Left renal pelvis (tissue), 4 donors: ENCODE measurements around the gene RAD52. TPM values are rescaled to one million over a fixed set of nuclear protein-coding genes. Genes with fewer than 3 reads are reported as not detected.

Experiments used
- DNase-seq, 4 donors: peaks; one replicate each; pipeline ENCODE4 v3.0.0-alpha.2; 2013; ENCODE audit warnings: low read depth in 4 of 4, low spot score in 3 of 4
- polyA plus RNA-seq, 4 donors: library from polyadenylated mRNA; unstranded; fragments of 120-200 nt; gene quantifications; one replicate each; pipeline ENCODE4 v1.2.1, GENCODE V29; 2013; ENCODE audit not compliant: insufficient read length in 4 of 4

RAD52 gene
- polyA plus RNA-seq, 4 donors = 19.2 to 46.3 (median 24.0) TPM

DNA sequence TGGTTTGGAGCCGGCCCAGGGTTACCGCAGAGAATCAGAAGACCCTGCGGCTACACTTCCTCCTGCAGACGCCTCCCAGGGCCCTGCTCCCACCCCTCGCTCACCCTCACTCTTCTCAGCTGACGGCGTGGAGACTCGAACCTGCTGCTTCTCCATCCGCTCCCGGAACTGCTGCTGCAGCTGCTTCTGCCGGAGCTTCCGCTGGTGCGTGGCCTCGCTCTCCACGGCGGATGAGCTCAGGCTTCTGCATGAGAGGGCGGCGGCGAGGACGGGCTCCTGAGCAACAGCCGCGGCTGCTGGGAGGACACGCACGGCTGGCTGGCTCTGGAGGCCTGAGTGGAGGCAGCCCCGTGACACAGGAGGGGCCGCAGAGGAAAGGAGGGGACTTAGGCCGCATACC lies 33.3 kb downstream of the RAD52 start:
- peak; percentile 16 to 50 (median 46) for DNase-seq

DNA sequence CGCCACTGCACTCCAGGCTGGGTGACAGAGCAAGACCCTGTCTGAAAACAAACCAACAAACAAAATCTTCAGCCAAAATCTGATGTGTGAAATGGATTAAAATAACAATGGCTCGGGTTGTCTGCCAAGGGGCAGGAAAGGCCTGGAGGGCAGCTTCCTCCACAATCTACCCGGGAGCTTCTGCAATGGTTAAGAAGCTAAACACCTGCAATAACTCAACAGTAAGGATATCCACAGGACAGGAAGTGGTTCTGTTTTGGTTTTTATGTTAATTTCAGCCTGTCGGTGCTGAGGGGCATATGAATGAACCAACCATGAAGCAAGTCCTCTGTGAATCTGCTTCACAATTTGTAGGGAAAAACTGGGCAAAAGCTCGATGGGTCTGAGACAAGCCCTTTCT lies 34.4 kb downstream of the RAD52 start:
- no peak for DNase-seq

DNA sequence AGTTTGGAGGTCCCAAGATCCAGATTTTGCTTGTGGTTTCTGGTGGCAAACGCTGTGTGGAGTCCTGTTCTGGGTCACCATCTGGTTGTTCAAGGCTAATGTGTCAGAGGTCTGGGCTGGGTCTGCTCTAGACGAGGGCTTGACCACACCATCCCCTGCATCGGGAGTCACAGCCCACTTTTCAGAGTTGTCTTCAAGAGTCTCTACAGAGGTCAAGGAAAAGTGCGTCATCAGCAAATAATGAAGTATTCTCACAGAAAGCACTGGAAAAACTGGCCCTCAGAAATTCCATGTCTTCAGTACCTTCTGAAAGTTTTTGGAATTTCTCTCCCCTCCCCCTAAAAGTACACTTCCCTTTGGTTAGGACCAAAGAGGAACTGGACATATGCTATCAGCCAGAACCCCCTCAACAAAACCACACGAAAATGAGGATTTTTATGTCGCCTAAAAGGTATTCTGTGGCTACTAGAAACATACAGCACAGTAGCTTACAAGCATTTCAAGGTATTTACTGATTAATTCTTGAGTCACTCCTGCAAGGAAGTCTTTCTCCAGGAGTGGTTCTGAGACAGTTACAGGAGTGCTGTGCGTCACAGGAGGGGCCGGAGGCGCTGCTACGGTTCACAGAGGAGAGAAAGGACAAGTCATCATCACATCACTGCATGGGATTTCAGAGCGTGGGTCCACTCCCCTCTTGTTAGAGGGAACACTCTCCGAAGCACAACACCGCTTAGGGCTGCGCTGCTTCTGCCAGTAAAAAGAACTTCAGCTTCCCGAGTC lies 35.4 kb downstream of the RAD52 start:
- DNase-seq = no peak

DNA sequence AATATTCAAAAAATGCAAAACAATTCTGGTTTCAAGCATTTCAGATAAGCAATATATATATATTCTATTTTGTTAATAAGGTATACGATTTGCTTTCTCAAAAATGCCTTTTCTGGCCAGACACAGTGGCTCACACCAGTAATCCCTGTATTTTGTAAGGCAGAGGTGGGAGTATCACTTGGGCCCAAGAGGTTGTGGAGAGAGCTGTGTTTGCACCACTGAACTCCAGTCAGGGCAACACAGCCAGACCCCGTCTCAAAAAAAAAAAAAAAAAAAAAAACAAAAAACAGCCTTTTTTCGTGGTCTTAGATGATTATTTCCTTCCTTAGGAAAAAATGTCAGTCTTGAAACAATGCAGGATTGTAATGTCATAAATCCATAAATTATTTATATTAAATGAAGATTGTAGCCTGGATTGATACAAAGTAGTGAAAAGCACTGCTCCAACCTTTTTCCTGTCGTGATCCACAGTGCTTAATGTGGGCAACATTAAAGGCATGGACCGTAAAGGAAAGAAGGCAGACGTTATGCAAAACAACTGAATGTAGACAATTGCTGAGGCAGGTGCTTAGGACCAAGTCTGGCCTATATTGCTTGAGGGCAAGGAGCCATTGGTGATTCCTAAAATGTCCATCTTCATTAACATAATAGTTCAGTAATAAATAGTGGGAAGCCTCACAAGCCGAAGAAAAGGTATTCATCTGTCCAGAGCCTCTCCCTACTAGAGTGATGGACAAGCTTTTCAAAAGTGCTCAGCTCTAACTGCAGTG lies 36.8 kb downstream of the RAD52 start:
- DNase-seq = no peak

DNA sequence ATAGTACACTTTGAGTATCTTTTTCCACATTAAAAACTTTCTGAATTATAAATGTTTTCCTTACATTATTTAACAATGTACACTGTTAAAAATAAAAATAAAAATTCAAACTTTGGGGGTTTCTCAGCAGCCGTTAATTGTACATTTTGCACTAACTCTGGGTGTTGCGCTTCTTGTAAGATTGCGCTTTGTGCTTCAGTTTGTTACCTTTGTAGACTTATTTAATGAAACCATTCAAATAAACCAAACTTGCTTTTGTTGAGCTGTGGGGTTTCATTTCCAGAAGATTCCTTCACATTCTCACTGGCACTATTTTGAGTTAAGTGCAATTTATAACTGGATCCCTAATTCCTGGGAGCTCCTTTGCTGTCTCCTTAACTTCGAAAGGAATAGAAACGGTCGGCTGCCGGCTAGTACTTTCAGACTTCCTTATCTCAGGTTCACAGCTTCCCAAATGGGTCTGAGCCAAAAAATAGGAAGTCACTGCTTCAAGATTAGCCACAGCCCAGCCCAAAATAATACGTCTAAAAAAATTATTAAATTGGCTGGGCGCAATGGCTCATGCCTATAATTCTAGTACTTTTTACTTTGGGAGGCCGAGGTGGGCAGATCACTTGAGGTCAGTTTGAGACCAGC lies 38.2 kb downstream of the RAD52 start:
- no peak for DNase-seq

DNA sequence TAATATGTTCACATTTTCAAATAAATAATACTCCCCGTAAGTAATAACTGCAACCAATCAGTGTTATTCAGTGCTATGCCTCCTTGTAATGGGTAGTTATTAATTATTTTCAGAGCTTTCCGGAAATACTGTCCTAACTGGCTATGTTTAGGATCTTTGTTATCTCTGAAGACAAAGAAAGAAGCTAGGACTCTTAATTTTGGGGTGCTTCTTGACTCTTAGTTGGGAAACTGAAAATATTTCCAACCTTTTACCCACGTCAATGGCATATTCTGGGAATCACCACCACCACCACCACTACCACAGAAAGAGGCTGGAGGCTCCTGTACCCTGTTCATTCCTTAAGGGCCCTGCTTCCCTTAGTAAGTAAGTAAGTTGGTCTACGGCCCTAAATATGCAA lies 39.1 kb downstream of the RAD52 start:
- no peak for DNase-seq

DNA sequence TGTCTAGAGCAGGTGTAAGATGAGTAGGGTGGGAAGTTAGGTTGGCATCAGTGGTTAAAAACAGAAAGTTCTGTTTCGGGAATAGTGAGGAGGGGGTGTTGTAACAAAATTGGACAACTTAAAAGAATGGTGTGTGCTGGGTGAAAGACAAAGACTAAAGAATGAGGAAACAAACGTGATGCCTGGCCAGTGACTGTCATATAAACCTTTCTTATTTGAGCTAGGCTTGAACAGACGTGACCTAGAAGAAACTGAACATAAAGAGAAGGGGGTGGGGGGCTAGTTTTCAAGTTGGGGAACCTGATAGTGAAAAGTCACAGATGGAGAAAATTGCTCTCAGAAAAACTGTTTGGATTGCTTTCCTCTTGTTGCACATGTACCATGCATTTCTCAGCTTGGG lies 39.6 kb downstream of the RAD52 start:
- no peak for DNase-seq

DNA sequence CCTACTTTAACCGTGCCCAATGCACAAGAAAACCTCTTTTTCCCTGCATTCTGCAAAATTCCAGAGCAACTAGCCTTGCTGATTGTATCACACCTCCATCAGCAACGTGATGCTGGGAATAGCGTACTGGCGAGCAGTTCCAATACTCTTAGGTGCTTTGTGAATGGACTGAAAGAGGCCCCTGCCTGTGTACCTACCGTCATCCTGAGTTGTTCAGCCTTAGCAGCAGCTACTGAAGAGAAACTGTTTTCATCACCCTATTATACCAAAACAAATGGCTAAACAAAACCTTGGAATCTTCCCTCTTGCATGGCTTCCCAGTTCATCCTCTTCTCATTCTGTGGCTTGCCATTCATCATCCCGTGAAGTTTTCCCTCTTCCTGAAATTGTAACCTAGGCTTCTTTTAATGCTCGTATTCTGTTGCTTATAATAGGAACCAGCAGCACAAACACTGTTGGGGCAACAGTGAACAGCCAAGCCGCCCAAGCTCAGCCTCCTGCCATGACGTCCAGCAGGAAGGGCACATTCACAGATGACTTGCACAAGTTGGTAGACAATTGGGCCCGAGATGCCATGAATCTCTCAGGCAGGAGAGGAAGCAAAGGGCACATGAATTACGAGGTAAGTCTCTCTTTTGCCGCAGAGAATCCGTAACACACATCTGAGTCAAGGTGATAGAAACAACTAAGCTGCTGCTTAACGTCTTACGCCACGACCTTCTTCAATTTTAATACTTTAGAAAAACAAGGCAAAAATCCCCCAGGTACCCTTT lies 41.9 kb downstream of the RAD52 start:
- DNase-seq = no peak

DNA sequence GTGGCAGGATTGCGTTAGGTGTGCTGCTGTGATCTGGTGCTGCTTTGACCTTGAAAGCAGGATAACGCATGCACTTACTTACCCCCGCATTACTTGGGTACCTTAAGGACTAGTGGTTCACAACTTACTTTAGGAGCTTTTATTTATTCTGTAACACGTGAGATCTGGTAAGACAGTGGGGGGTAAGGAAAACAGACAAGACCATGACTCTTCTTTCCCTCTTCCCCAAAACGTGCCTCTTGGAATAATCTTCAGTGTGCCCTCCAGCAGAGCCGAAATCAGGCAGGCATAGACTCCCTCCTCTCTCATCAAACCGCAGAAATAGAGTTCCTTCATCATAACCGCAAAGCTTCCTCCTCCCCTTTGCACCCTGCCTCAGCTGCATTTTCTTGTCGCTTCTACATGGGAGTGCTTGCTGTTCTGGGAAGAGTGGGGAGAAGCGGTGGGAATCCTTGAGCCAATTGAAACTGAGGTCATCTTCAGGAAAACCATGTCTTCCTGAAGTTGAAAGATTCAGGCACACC lies 43.4 kb downstream of the RAD52 start:
- no peak for DNase-seq

DNA sequence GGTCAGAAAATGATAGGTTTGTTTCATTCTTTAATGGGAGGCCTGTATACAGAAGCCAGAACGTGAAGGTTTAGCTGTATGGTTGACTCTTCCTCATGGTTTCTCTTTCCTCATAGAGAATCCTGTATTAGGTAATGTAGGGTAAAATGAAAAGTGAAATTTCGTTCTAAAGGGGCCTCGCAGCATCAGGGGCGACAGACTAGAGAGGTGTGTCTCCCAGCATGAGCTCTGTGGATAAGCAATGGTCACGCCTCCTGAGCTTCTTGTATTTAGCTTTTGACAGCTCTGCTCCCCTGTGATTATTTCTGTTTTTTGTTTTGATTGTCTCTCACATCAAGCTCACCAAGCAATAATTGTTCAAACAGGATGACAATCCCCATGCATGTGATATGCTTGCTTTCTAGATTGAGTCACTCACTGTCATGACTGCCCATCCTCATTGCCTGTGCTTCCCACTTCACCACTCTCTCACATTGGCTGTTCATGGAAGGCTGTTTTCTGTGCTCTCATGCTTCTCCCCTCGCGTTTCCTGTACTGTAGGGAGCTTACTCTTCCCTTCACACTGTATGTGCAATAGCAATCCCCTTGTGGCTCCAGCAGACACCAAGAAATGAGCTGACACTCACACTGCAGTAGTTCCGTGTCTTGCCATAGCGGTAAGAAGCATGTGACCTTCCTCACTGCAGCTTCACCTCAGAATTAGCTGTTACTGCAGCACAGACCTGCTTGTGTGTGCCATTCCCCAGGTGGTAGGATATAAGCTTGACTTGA lies 44.0 kb downstream of the RAD52 start:
- DNase-seq = no peak

DNA sequence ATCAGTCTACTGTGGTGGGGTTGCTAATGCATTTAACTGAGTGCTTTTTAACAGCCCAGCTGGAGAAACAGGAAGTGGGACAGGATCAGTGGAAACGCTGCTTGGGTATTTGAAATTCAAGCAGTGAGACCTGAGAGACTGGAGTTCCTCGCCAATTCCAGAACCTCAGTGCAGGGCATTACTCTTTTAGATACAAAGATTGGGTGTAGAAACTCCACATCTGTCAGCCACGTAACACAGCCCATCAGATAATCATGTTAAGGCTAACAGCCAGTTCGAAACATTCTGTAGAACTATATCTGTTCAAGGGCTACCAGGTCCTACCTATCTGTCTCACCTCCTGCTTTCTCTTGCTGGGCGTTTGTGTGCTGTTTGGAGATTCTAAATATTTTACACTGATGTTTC lies 45.5 kb downstream of the RAD52 start:
- DNase-seq = no peak

DNA sequence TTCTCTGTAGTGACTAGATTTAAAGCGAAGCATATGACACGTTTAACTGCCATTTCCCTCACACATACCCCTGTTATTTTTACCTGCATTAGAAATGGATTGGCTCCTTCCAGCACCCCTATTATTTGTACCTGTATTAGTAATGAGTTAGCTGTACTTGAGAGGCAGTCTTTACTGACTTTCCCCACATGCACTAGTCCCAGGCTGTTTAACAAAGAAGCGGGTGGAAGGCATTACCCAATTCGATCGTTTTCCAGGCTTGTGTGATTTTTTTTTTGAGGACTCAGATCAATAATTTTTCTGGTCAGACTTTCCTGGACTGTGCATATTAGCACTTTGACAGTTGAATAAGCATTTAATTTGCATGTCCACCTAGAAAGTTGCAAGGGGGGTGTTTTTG lies 46.4 kb downstream of the RAD52 start:
- DNase-seq = no peak

DNA sequence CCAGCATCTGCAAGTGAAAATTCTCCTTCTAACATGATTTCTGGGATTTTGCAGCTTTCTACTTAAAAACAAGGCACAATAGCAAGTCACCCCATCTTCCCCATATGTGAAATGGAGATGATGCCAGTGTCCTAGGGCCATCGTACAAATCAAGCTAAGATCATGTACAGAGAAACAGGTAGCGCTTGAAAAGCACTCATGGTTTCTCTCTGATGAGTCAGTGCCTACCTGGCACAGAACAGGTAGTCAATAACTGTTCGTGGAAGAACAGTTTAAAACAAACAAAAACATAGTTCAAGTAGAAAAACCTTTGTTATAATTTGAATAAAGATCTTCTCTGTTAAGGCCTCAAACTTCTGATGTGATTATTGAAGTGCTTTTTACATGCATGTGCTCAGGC lies 46.9 kb downstream of the RAD52 start:
- no peak for DNase-seq

DNA sequence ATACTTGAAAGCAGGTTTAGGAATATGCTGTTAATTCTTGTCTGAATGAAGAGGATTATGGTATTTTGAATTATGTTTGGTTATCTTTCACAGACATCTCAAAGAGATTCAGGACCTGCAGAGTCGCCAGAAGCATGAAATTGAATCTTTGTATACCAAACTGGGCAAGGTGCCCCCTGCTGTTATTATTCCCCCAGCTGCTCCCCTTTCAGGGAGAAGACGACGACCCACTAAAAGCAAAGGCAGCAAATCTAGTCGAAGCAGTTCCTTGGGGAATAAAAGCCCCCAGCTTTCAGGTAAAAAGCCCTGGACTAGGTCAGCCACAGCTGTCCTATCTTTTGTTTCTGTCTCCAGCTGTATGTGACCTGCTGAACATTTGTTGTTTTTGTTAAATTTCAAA lies 52.1 kb downstream of the RAD52 start:
- DNase-seq = no peak

DNA sequence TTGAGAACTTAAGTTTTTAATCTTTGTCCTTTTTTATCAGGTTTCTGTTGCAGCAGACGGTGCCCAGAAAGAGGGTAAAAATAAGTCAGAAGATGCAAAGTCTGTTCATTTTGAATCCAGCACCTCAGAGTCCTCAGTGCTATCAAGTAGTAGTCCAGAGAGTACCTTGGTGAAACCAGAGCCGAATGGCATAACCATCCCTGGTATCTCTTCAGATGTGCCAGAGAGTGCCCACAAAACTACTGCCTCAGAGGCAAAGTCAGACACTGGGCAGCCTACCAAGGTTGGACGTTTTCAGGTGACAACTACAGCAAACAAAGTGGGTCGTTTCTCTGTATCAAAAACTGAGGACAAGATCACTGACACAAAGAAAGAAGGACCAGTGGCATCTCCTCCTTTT lies 53.5 kb downstream of the RAD52 start:
- no peak for DNase-seq

DNA sequence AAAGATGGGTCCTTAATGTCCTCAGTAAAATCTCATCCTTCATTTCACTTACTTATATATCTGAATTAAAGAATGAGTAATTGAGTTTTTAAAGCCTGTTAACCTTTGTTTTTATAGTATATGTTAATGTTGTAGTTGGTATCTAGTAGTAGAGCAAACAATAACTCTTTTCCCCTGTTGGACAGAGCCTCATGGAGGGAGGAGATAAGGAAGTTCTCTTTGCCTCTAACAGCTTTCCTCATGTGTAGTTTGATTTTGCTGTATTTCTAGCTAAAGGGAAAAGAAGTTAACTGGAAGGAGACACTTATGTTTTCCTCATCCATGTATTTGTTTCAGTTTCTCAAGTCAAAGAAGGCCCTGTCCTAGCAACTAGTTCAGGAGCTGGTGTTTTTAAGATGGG lies 55.3 kb downstream of the RAD52 start:
- no peak for DNase-seq

DNA sequence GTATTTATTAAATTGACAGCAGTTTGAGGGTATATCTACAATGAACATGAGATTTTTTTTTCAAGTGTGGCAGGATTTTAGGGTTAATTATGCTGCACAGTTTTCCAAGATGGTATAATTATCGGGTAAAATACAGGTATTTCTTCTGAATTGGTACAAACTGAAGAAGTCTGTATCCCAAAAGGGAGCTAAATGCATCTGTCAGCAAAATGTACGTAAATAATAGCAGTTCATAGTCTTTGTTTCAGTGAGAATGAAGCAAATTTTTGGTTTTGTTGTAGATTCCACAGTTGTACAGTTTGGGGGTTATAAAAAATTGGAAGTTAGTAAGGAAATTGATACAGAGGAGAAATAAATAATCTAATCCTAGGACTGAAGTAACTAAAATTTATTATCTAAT lies 63.3 kb downstream of the RAD52 start:
- no peak for DNase-seq

DNA sequence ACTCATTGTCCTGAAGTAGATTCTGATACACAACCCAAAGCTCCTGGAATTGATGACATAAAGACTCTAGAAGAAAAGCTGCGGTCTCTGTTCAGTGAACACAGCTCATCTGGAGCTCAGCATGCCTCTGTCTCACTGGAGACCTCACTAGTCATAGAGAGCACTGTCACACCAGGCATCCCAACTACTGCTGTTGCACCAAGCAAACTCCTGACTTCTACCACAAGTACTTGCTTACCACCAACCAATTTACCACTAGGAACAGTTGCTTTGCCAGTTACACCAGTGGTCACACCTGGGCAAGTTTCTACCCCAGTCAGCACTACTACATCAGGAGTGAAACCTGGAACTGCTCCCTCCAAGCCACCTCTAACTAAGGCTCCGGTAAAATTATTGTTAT lies 63.8 kb downstream of the RAD52 start:
- DNase-seq = no peak

DNA sequence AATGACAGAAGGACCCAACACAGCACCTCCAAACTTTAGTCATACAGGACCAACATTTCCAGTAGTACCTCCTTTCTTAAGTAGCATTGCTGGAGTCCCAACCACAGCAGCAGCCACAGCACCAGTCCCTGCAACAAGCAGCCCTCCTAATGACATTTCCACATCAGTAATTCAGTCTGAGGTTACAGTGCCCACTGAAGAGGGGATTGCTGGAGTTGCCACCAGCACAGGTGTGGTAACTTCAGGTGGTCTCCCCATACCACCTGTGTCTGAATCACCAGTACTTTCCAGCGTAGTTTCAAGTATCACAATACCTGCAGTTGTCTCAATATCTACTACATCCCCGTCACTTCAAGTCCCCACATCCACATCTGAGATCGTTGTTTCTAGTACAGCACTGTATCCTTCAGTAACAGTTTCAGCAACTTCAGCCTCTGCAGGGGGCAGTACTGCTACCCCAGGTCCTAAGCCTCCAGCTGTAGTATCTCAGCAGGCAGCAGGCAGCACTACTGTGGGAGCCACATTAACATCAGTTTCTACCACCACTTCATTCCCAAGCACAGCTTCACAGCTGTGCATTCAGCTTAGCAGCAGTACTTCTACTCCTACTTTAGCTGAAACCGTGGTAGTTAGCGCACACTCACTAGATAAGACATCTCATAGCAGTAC lies 64.6 kb downstream of the RAD52 start:
- DNase-seq = no peak

DNA sequence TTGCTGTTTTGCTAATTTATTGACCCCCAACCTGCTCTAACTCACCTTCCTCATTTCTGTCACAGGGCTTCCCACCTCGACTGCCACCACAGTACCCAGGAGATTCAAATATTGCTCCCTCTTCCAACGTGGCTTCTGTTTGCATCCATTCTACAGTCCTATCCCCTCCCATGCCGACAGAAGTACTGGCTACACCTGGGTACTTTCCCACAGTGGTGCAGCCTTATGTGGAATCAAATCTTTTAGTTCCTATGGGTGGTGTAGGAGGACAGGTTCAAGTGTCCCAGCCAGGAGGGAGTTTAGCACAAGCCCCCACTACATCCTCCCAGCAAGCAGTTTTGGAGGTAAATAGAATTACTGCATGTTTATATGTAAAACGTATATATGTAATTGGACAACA lies 68.8 kb downstream of the RAD52 start:
- DNase-seq = no peak
